Stimulated activated CD4-positive, alpha-beta T cell treated with anti-CD3 and anti-CD28 coated beads, Interleukin-15, amount 100 ng/mL, for 48 hours (primary cell): ENCODE data around the gene PLXNA2.

Experiments
- DNase-seq, 2 donors: peaks; one replicate each; pipeline ENCODE4 v3.0.0-alpha.2; 2020; ENCODE audit warnings: low read depth in 2 of 2

PLXNA2 gene

GRCh38 chr1:208203848-208204609 is 40.2 kb downstream of the PLXNA2 start:
- DNase-seq = no peak

GRCh38 chr1:208203127-208203847 is 40.9 kb downstream of the PLXNA2 start:
- no peak for DNase-seq

DNA sequence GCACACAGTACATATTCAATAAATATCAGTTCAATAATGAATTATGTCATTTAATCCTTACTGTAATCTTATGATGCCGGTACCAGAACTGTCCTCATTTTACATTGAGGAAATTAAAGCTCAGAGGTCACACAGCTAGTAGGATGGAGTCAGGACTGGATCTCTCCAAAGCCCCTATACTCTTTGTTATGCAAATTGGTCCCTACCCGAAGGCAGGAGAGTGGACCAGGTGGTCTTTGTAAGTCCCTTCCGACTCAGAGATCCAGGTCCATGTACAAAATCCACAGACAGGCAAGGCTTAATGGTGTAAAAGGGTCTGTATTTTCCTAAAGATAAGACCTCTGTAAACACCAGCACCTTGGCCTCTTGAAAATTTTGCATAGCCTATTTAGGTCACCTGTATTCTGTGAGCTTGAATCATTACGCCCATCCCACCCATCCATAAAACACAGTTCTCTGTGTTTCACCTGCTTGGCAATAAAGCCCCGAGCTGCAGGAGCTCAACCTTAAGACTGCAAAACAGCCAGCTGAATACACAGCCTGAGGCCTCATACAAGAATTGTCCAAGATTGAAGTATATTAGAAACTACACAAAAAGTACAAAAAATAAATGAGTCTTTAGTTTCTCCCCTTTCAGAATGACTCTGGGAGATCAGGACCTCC is 41.7 kb downstream of the PLXNA2 start:
- no peak for DNase-seq

GRCh38 chr1:208201229-208201628 is 43.0 kb downstream of the PLXNA2 start:
- no peak for DNase-seq

DNA sequence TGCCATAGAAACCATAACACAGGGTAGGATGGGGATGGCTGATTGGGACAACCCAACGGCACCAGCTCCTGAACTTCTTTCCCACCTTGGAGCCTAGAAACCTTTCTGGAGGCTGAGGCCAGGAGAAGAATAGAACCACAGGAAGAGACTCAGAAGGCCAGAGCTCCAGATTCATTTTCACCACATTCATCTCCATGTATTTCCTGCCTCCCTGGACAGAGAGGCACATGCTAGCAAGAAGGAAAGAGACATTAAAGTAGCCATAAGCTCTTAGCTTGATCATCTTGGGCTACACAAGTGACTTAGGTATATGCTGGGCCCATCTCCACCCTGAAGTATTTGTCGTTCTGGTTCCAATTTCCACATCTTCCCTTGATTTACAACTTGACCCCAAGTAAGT is 44.1 kb downstream of the PLXNA2 start:
- DNase-seq = no peak

- DNase-seq = no peak
These were observed 45.9 kb downstream of the PLXNA2 start for GRCh38 chr1:208198236-208198635.

GRCh38 chr1:208194944-208195343 is 49.2 kb downstream of the PLXNA2 start:
- no peak for DNase-seq

DNA sequence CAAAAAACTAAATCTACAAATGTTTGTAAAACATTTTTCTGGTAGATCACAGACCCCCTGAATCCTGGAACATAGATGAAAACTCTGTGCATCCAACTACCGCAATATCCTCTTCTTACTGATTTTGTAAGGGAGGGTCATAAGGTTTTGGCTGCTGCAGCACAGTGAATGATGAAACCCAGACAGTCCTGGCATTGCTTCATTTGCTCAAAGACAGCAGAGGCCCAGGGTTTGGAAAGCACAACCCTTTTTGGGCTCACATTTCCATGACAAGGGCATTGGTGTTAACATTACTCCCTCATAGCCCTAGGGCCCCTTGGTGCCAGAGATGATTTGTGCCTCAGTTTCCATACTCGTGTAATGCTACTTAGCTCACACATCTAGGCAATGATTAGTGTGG is 51.2 kb downstream of the PLXNA2 start:
- no peak for DNase-seq

DNA sequence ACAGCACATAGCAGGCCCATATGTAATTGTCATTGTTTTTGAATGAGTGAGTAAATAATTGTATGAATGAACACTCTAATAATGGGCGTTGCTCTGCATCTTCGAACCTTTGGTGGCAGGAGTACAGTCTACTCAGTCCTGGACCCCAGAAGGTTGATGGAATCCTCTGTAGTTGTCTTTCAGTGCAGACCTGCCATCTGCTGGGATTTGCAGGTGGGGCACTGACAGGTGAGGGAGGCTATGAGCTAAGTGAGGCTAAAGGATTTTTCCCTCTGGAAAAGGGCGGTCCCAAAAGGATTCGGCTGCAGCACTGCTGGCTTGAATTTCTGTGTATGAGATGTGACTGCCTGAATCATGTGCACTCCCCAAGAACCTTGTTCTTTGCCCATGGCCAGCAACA is 53.4 kb downstream of the PLXNA2 start:
- no peak for DNase-seq

GRCh38 chr1:208189716-208190115 is 54.5 kb downstream of the PLXNA2 start:
- DNase-seq = no peak

- no peak for DNase-seq
These were observed 55.0 kb downstream of the PLXNA2 start for GRCh38 chr1:208189183-208189582.

DNA sequence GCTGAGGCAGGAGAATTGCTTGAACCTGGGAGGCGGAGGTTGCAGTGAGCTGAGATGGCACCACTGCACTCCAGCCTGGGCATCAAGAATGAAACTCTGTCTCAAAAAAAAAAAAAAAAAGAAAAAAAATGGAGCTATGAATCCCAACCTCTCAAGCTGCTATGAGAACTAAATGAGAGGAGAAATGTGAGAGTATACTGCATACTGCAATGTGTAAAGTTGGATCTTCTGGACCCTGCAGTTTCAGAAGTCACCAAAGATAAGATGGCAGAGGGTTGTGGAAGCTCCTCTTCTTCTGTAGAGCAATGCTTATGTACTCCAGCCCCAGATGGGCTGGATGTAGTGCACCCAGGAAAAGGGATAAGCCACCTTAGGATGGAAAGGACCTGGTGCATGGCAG is 55.6 kb downstream of the PLXNA2 start:
- no peak for DNase-seq

DNA sequence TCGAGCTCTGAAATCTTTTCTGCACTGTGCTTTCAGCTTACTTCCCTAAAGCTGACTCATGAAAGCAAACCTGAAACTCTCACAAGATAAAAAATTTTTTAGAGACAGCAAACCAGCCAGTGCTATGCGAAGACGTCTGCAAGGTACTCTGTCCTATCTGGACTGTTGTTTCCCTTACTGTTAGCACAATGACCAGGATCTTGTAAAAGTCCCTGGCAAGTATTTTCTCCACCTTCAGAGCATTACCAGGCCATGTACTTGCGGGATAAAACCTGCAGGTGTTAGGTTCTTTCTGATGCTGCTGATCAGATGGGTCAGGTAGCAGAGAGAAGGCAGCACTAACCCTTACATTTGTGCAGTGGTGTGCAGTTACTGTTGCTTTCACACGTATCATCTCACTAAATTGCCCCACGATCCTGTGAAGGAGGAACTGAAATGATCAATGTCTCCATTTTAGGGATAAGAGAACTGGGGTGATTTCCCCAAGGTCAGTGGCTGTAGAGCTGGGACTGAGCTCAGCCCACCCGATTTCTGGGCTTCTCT is 56.6 kb downstream of the PLXNA2 start:
- no peak for DNase-seq

- no peak for DNase-seq
These were observed 58.4 kb downstream of the PLXNA2 start for GRCh38 chr1:208185801-208186231.

GRCh38 chr1:208184966-208185654 is 59.1 kb downstream of the PLXNA2 start:
- no peak for DNase-seq

- DNase-seq = no peak
These were observed 59.9 kb downstream of the PLXNA2 start for GRCh38 chr1:208183977-208184911.

- no peak for DNase-seq
These were observed 61.1 kb downstream of the PLXNA2 start for GRCh38 chr1:208182880-208183645.

GRCh38 chr1:208181364-208181763 is 62.8 kb downstream of the PLXNA2 start:
- DNase-seq = no peak

- DNase-seq = no peak
These were observed 63.8 kb downstream of the PLXNA2 start for GRCh38 chr1:208180421-208180820.

DNA sequence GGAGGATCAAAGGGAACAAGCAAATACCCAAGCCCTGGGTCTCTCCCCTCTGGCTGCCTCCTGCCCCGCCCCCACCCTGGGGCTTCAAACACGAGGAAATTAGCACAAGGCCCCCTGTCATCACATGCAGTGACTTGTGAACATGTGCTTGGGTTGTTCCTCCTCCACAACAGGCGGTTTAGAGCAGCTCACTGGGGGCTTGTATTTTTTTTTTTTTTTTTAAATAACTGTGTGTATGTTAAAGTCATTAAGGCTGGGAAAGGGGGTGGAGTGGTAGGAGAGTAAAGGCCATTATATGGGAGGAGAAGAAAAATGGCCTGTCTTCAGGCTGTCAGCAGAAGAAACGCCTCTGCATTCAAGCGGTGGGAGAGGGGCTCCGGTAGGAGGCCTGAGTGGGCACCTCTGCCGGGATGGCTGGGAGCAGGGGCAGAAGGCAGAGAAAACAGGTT is 64.2 kb downstream of the PLXNA2 start:
- no peak for DNase-seq
